OCI-LY7 (cell line): ENCODE data around the gene TMEM168. TPM values are rescaled to one million over a fixed set of nuclear protein-coding genes. Genes with fewer than 3 reads are reported as not detected.

Experiments used
- BruUV-seq: library from RNA; stranded (reverse); fragments of 400-500 nt; replicated peaks from 2 replicates; lab custom pipeline; 2021; lab: Mats Ljungman, UMichigan
- CTCF ChIA-PET: fragments of 300-600 bp; sonication (Branson Sonifier 250); formaldehyde crosslinking; loops from one replicate; lab custom pipeline; 2022; ENCODE audit warnings: antibody characterized with exemption; ENCODE audit not compliant: unreplicated experiment; lab: Charles Lee
- POLR2A ChIA-PET: fragments of 300-600 bp; sonication (Branson Sonifier 250); formaldehyde crosslinking; loops from one replicate; lab custom pipeline; 2022; ENCODE audit warnings: antibody characterized with exemption; lab: Charles Lee
- DNase-seq: peaks from one replicate; pipeline ENCODE4 v3.0.0-alpha.2; 2015; ENCODE audit warnings: low spot score
- H2AFZ ChIP-seq: fragments of 200-600 bp; sonication (generic), shearing (Covaris generic); 2 replicates; pipeline ENCODE4 v1.6.1; 2014; ENCODE audit warnings: mild to moderate bottlenecking, antibody characterized with exemption, low read length, moderate library complexity
- H3K27ac ChIP-seq: fragments of 200-600 bp; sonication (generic); 2 replicates; pipeline ENCODE4 v1.5.1; 2014; ENCODE audit warnings: mixed run types, low read depth, mild to moderate bottlenecking, moderate library complexity, low read length, inconsistent platforms; ENCODE audit not compliant: poor library complexity, severe bottlenecking
- H3K36me3 ChIP-seq: fragments of 200-600 bp; sonication (generic); 2 replicates; pipeline ENCODE4 v1.6.1; 2014; ENCODE audit warnings: mild to moderate bottlenecking, antibody characterized with exemption, low read length, moderate library complexity, mixed read lengths; ENCODE audit not compliant: insufficient read depth
- H3K4me1 ChIP-seq: fragments of 200-600 bp; sonication (generic); 2 replicates; pipeline ENCODE4 v1.5.1; 2014; ENCODE audit warnings: mild to moderate bottlenecking, low read length; ENCODE audit not compliant: insufficient read depth, poor library complexity, severe bottlenecking
- H3K4me2 ChIP-seq: fragments of 200-600 bp; sonication (generic); 2 replicates; pipeline ENCODE4 v1.6.1; 2014; ENCODE audit warnings: mild to moderate bottlenecking, low read length
- H3K4me3 ChIP-seq: fragments of 200-600 bp; sonication (generic); 2 replicates; pipeline ENCODE4 v1.5.1; 2014; ENCODE audit warnings: mild to moderate bottlenecking, low read depth, low read length; ENCODE audit not compliant: poor library complexity, severe bottlenecking
- H3K79me2 ChIP-seq: fragments of 200-600 bp; sonication (generic); 2 replicates; pipeline ENCODE4 v1.6.1; 2016; ENCODE audit warnings: low read depth, mild to moderate bottlenecking, low read length, moderate library complexity, mixed read lengths; ENCODE audit not compliant: insufficient read depth
- H3K9me2 ChIP-seq: fragments of 200-600 bp; sonication (generic); 2 replicates; pipeline ENCODE4 v1.6.1; 2016; ENCODE audit warnings: mild to moderate bottlenecking, low read length, mixed read lengths; ENCODE audit not compliant: insufficient read depth
- H3K9me3 ChIP-seq: fragments of 200-600 bp; sonication (generic); 2 replicates; pipeline ENCODE4 v1.6.1; 2014; ENCODE audit warnings: mild to moderate bottlenecking, mixed run types, low read length, mixed read lengths
- H4K20me1 ChIP-seq: fragments of 200-600 bp; sonication (generic); 2 replicates; pipeline ENCODE4 v1.6.1; 2014; ENCODE audit warnings: mild to moderate bottlenecking, antibody characterized with exemption, low read length, moderate library complexity, mixed read lengths; ENCODE audit not compliant: insufficient read depth
- EZH2phosphoT487 ChIP-seq: fragments of 200-600 bp; sonication (generic); IDR thresholded peaks from 2 replicates; pipeline ENCODE4 v1.6.1; 2018; ENCODE audit warnings: low read depth, borderline replicate concordance, mild to moderate bottlenecking, mixed run types, antibody characterized with exemption, low read length, moderate library complexity, mixed read lengths
- intact Hi-C: fragments of 100-400 bp; cut with micrococcal nuclease; formaldehyde crosslinking; loops from one replicate; pipeline ENCODE4 v1.10.0; 2022; ENCODE audit not compliant: unreplicated experiment
- total RNA-seq, 2 experiments: library from RNA; depleted of rRNA in 1 of 2; stranded (reverse); fragments of >200 nt in 1 of 2; shearing (Covaris generic) in 1 of 2; gene quantifications; 2 replicates each; pipeline ENCODE4 v1.2.3, GENCODE V29; 2014 to 2022
- TF ChIP-seq, protein P1 (sequence below): fragments of 200-600 bp; sonication (generic); conservative IDR thresholded peaks from 2 replicates; pipeline ENCODE4 v1.5.1; 2014; ENCODE audit warnings: mild to moderate bottlenecking, antibody characterized with exemption, low read length, moderate library complexity, mixed read lengths

Gene TMEM168
- total RNA-seq, 2 experiments from 2014 or later = 3.5 to 9.2 TPM

DNA sequence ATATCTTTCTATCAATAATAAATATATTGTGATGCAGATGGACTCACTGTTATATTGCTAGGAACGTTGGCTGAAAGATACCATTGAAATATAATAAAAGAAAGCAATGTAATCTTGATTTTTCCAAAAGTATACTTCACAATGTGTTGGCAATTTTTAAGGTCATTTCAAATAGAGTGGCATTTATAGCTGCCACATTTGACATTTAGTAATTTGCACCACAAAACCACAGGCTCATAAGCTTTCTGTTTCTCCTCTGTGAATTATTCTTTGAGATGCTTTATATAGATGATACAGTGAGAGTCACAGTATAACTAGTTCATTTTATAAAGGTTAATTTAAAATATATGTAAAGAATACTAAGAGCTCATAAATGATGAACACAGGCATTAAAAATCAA lies 44.6 kb downstream of the TMEM168 start:
- POLR2A ChIA-PET = interaction anchor here (0.7 to 0.8 kb wide), 2 partner anchors 117 to 956 kb away, joined by 3 read pairs; no protein-coding TSS in a partner anchor

DNA sequence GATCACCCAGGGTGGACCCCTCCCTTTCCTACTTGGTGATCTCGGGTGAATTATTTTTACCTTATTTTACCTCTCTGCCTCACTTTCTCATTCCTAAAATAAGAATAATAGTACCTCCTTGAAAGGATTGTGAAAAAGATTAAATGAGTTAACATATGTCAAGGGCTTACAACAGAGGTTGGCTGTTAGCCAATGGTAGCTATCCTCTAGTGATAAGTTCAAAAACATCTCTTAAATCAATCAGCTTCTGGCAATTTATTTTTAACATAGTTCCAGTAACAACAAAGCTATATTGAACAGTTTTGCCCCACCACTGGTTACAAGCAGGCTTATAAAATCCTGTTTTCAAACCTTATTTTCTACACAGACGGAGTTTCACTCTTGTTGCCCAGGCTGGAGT lies 45.4 kb downstream of the TMEM168 start:
- no peak for TF ChIP-seq EZH2phosphoT487
- TF ChIP-seq, protein P1, sequence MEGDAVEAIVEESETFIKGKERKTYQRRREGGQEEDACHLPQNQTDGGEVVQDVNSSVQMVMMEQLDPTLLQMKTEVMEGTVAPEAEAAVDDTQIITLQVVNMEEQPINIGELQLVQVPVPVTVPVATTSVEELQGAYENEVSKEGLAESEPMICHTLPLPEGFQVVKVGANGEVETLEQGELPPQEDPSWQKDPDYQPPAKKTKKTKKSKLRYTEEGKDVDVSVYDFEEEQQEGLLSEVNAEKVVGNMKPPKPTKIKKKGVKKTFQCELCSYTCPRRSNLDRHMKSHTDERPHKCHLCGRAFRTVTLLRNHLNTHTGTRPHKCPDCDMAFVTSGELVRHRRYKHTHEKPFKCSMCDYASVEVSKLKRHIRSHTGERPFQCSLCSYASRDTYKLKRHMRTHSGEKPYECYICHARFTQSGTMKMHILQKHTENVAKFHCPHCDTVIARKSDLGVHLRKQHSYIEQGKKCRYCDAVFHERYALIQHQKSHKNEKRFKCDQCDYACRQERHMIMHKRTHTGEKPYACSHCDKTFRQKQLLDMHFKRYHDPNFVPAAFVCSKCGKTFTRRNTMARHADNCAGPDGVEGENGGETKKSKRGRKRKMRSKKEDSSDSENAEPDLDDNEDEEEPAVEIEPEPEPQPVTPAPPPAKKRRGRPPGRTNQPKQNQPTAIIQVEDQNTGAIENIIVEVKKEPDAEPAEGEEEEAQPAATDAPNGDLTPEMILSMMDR = no peak
- no peak for DNase-seq
- H3K36me3 ChIP-seq = no peaks in the 10 kb centered on the region
- BruUV-seq = no TSS peak
- H3K4me2 ChIP-seq = no peak overlapping the region
- H4K20me1 ChIP-seq = no peaks in the 10 kb centered on the region
- H3K9me2 ChIP-seq = no peaks in the 10 kb centered on the region
- no peak overlapping the region for H3K4me3 ChIP-seq
- ChIA-PET POLR2A (interaction anchor here (0.8 kb wide), 1 partner anchor 955 kb away, joined by 3 read pairs; no protein-coding TSS in a partner anchor), CTCF (no interaction called here)
- H3K9me3 ChIP-seq = no peaks in the 10 kb centered on the region
- no peak overlapping the region for H3K27ac ChIP-seq
- no peaks in the 10 kb centered on the region for H3K79me2 ChIP-seq
- H2AFZ ChIP-seq = no peak overlapping the region
- intact Hi-C loops = no loop called here
- H3K4me1 ChIP-seq = no peaks in the 10 kb centered on the region

More for the DNA sequence above, 44.6 kb downstream of the TMEM168 start:
- no peak for TF ChIP-seq EZH2phosphoT487
- TF ChIP-seq, protein P1 = no peak
- no TSS peak for BruUV-seq
- no peaks in the 10 kb centered on the region for H3K9me3 ChIP-seq
- CTCF ChIA-PET = no interaction called here
- intact Hi-C loops = no loop called here
- H2AFZ ChIP-seq = no peak overlapping the region
- no peaks in the 10 kb centered on the region for H3K36me3 ChIP-seq
- H3K4me3 ChIP-seq = no peak overlapping the region
- no peak overlapping the region for H3K4me2 ChIP-seq
- H4K20me1 ChIP-seq = no peaks in the 10 kb centered on the region
- no peaks in the 10 kb centered on the region for H3K4me1 ChIP-seq
- no peaks in the 10 kb centered on the region for H3K79me2 ChIP-seq
- H3K27ac ChIP-seq = no peak overlapping the region
- no peak for DNase-seq
- H3K9me2 ChIP-seq = no peaks in the 10 kb centered on the region

DNA sequence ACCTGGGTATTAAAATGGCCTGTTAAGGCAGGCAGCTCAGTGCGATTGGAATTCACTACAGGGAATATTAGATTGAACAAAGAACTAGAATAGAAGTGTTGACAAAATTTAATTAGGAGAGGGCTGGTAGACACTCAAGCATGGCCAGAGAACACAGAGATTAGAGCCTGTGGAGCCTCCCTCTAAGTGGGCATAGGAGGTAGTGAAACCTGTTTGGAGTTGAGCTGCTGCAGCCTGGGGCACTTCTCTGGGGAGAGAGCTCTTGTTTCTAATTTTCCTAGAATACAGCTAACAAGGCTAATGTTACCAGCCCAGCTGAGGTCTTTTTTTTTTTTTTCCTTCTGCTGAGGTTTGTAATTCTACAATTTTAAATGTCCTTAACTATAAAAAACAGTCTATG lies 46.4 kb downstream of the TMEM168 start:
- intact Hi-C loops = no loop called here
- ChIA-PET POLR2A (interaction anchor here (0.6 to 0.8 kb wide), 2 partner anchors 29 to 283 kb away, joined by 3 to 6 read pairs; no protein-coding TSS in a partner anchor), CTCF (no interaction called here)
- Histone ChIP-seq H2AFZ (no peak overlapping the region), H3K27ac (no peak overlapping the region), H3K79me2 (no peaks in the 10 kb centered on the region), H3K36me3 (no peaks in the 10 kb centered on the region), H3K4me2 (no peak overlapping the region), H3K9me2 (no peaks in the 10 kb centered on the region), H3K4me1 (no peaks in the 10 kb centered on the region), H3K4me3 (no peak overlapping the region), H4K20me1 (no peaks in the 10 kb centered on the region), H3K9me3 (no peaks in the 10 kb centered on the region)
- BruUV-seq = no TSS peak
- TF ChIP-seq EZH2phosphoT487 = no peak
- TF ChIP-seq, protein P1 = no peak
- no peak for DNase-seq
